CD4-positive, alpha-beta memory T cell (primary cell): ENCODE data around the gene ABCG4. TPM values are rescaled to one million over a fixed set of nuclear protein-coding genes. Genes with fewer than 3 reads are reported as not detected.

ENCODE experiments used
- CTCF ChIA-PET: fragments of 350-600 bp; sonication (Branson Sonifier 250); formaldehyde crosslinking; loops from one replicate; lab custom pipeline; 2021; ENCODE audit warnings: inconsistent platforms; ENCODE audit not compliant: partially characterized antibody; lab: Charles Lee
- POLR2A ChIA-PET: fragments of 350-600 bp; sonication (Branson Sonifier 250); formaldehyde crosslinking; loops from one replicate; lab custom pipeline; 2021; ENCODE audit not compliant: partially characterized antibody; lab: Charles Lee
- DNase-seq, 5 donors: peaks; one replicate each; pipeline versions ENCODE4 v3.0.0 to v3.0.0-alpha.2; 2020 to 2022; ENCODE audit warnings: mixed read lengths in 1 of 5
- H3K27ac ChIP-seq: one replicate; pipeline ENCODE4 v1.7.0; 2013; ENCODE audit warnings: low read depth, low read length
- H3K27me3 ChIP-seq: 2 replicates; pipeline ENCODE4 v1.7.0; 2013; ENCODE audit warnings: mild to moderate bottlenecking, low read length, moderate library complexity; ENCODE audit not compliant: insufficient read depth
- H3K36me3 ChIP-seq: 2 replicates; pipeline ENCODE4 v1.7.0; 2013; ENCODE audit warnings: mild to moderate bottlenecking, low read length, moderate library complexity; ENCODE audit not compliant: insufficient read depth
- H3K4me1 ChIP-seq: 2 replicates; pipeline ENCODE4 v1.7.0; 2013; ENCODE audit warnings: mild to moderate bottlenecking, low read length, moderate library complexity; ENCODE audit not compliant: insufficient read depth
- H3K4me3 ChIP-seq, 2 donors: one replicate each; pipeline ENCODE4 v1.7.0; 2013; ENCODE audit warnings: low read length in 2 of 2, mild to moderate bottlenecking in 1 of 2
- H3K9me3 ChIP-seq, 2 donors: one replicate each; pipeline ENCODE4 v1.7.0; 2013; ENCODE audit warnings: low read length in 2 of 2, control low read depth in 1 of 2; ENCODE audit not compliant: control insufficient read depth in 1 of 2
- H3K27ac Mint-ChIP-seq, 7 donors: one replicate each; pipeline ENCODE4 v1.8.0; 2020 to 2021; ENCODE audit warnings: mixed read lengths in 7 of 7, mild to moderate bottlenecking in 6 of 7, inconsistent platforms in 3 of 7, moderate library complexity in 3 of 7
- H3K27me3 Mint-ChIP-seq, 2 donors: one replicate each; pipeline ENCODE4 v1.8.0; 2020 to 2021; ENCODE audit warnings: mixed read lengths in 2 of 2
- H3K36me3 Mint-ChIP-seq, 2 donors: one replicate each; pipeline ENCODE4 v1.8.0; 2020 to 2021; ENCODE audit warnings: mixed read lengths in 2 of 2, inconsistent platforms in 1 of 2, mild to moderate bottlenecking in 1 of 2
- H3K4me1 Mint-ChIP-seq, 4 donors: one replicate each; pipeline ENCODE4 v1.8.0; 2020 to 2021; ENCODE audit warnings: mixed read lengths in 4 of 4, mild to moderate bottlenecking in 1 of 4
- H3K4me3 Mint-ChIP-seq, 8 donors: one replicate each; pipeline ENCODE4 v1.8.0; 2020 to 2021; ENCODE audit warnings: mixed read lengths in 8 of 8, mild to moderate bottlenecking in 7 of 8, moderate library complexity in 6 of 8, inconsistent platforms in 3 of 8
- H3K9me3 Mint-ChIP-seq, 8 donors: one replicate each; pipeline ENCODE4 v1.8.0; 2020 to 2021; ENCODE audit warnings: mixed read lengths in 8 of 8, mild to moderate bottlenecking in 5 of 8, inconsistent platforms in 3 of 8, moderate library complexity in 1 of 8
- intact Hi-C: fragments of 100-400 bp; cut with micrococcal nuclease; formaldehyde crosslinking; loops from one replicate; pipeline ENCODE4 v1.15.1; 2023
- polyA plus RNA-seq, 2 donors: library from polyadenylated mRNA; unstranded; fragments of 300-500 nt; fragmentation: Illumina TruSeq; gene quantifications; one replicate each; pipeline ENCODE4 v1.2.3, GENCODE V29; 2021
- total RNA-seq, 2 experiments: library from RNA; stranded (reverse); gene quantifications; one replicate each; pipeline ENCODE4 v1.2.3, GENCODE V29; 2021

The ABCG4 gene
- total and polyA plus RNA-seq, 4 experiments from 2014 or later = 0.09 TPM; not detected in 3

- no peak for DNase-seq
- Histone ChIP-seq H3K4me3 (peak overlapping the region in 1 of 2 donors; percentile 12), H3K9me3 (no peaks in the 10 kb centered on the region), H3K4me1 (peaks cover 14% of the 10 kb centered on the region), H3K36me3 (no peaks in the 10 kb centered on the region), H3K27ac (no peak overlapping the region), H3K27me3 (peaks cover 13% of the 10 kb centered on the region)
- no peaks in the 10 kb centered on the region for H3K36me3 Mint-ChIP-seq
- ChIA-PET CTCF (interaction anchor here (0.9 kb wide), 1 partner anchor 20 kb away, joined by 3 read pairs; the partner anchor contains the start of gene NLRX1), POLR2A (interaction anchor here (1.0 to 2.9 kb wide), 5 partner anchors 20 to 83 kb away, joined by 3 to 10 read pairs (median 6); partner anchors contain the start of genes DPAGT1, HINFP and NLRX1)
- peaks cover 10 to 33% of the 10 kb centered on the region in 2 donors for H3K27me3 Mint-ChIP-seq
- intact Hi-C loops = loop anchor here (2.0 to 10.0 kb wide), 2 partner anchors 46 to 54 kb away; a partner anchor contains a TSS
- no peaks in the 10 kb centered on the region for H3K9me3 Mint-ChIP-seq
- peak overlapping the region; percentile 77 to 85 (median 80) for H3K4me3 Mint-ChIP-seq
- peaks cover 2 to 15% (median 9%) of the 10 kb centered on the region in 4 donors for H3K4me1 Mint-ChIP-seq
- H3K27ac Mint-ChIP-seq = no peak overlapping the region
Observed at GRCh38 chr11:119148720-119149017, 183 bp upstream of the ABCG4 start.

DNA sequence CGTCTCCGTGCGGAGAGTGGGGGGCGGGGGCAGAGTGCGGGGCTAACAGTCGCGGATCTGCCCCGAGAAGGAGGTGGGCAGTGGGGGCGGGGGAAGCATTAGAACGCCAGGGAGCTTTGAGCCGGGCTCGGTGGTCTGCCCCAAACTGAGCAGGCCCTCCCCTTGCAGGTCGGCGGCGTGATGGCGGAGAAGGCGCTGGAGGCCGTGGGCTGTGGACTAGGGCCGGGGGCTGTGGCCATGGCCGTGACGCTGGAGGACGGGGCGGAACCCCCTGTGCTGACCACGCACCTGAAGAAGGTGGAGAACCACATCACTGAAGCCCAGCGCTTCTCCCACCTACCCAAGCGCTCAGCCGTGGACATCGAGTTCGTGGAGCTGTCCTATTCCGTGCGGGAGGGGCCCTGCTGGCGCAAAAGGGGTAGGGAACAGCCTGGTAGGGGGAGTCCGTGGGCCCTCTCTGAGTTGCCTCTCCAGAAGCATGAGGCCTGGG is 979 bp downstream of the ABCG4 start:
- Mint-ChIP-seq H3K36me3 (no peaks in the 10 kb centered on the region), H3K9me3 (no peaks in the 10 kb centered on the region), H3K27ac (no peak overlapping the region), H3K4me3 (peak overlapping the region in 7 of 8 donors; percentile 5 to 71 (median 44)), H3K27me3 (peaks cover 8 to 31% of the 10 kb centered on the region in 2 donors), H3K4me1 (peaks cover 2 to 15% (median 9%) of the 10 kb centered on the region in 4 donors)
- Histone ChIP-seq H3K27ac (no peak overlapping the region), H3K36me3 (no peaks in the 10 kb centered on the region), H3K9me3 (no peaks in the 10 kb centered on the region), H3K27me3 (peaks cover 13% of the 10 kb centered on the region), H3K4me1 (peaks cover 14% of the 10 kb centered on the region), H3K4me3 (peak overlapping the region in 1 of 2 donors; percentile 12)
- ChIA-PET POLR2A (interaction anchor here (0.8 to 2.9 kb wide), 4 partner anchors 19 to 55 kb away, joined by 4 to 10 read pairs (median 6); partner anchors contain the start of genes HINFP and NLRX1), CTCF (interaction anchor here (0.8 kb wide), 1 partner anchor 19 kb away, joined by 5 read pairs; the partner anchor contains the start of gene NLRX1)
- intact Hi-C loops = loop anchor here (2.0 to 10.0 kb wide), 2 partner anchors 45 to 55 kb away; a partner anchor contains a TSS
- DNase-seq = no peak

DNA sequence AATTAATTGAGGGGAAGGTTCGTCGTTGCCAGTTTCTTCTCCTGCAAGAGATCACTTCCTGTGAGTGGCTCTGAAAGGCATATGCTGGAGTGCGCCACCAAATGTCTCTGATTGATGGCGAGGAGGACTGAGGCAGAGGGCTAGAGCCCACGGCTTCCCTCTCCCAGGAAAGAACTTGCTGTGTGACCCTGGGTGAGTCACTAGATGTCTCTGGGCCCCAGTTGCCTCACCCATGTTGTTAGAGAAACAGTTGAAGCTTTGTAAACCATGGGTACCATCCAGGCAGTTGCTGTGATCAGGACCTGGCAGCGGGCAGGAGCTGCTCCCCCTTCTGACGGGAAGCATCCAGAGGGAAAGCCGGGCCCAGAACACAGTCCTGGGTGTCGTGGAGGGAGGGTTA is 3.2 kb downstream of the ABCG4 start:
- Histone ChIP-seq H3K27me3 (peaks cover 13% of the 10 kb centered on the region), H3K27ac (no peak overlapping the region), H3K4me1 (peaks cover 14% of the 10 kb centered on the region), H3K36me3 (no peaks in the 10 kb centered on the region), H3K9me3 (no peaks in the 10 kb centered on the region), H3K4me3 (no peak overlapping the region)
- Mint-ChIP-seq H3K4me3 (peak overlapping the region in 1 of 8 donors; percentile 15), H3K9me3 (no peaks in the 10 kb centered on the region), H3K27me3 (peaks cover 8 to 28% of the 10 kb centered on the region in 2 donors), H3K36me3 (no peaks in the 10 kb centered on the region), H3K27ac (no peak overlapping the region), H3K4me1 (peaks cover 4 to 15% (median 9%) of the 10 kb centered on the region in 4 donors)
- ChIA-PET CTCF (interaction anchor here (0.9 to 1.0 kb wide), 2 partner anchors 9 to 172 kb away, joined by 4 read pairs; no protein-coding TSS in a partner anchor), POLR2A (no interaction called here)
- no peak for DNase-seq
- intact Hi-C loops = no loop called here

GRCh38 chr11:119152604-119153003 is 3.8 kb downstream of the ABCG4 start:
- H3K36me3 ChIP-seq = no peaks in the 10 kb centered on the region
- peaks cover 4 to 11% (median 7%) of the 10 kb centered on the region in 4 donors for H3K4me1 Mint-ChIP-seq
- peaks cover 10% of the 10 kb centered on the region for H3K27me3 ChIP-seq
- H3K27ac Mint-ChIP-seq = no peak overlapping the region
- H3K4me1 ChIP-seq = peaks cover 14% of the 10 kb centered on the region
- H3K4me3 ChIP-seq = no peak overlapping the region
- intact Hi-C loops = no loop called here
- ChIA-PET CTCF (interaction anchor here (1.1 kb wide), 1 partner anchor 14 kb away, joined by 3 read pairs; no protein-coding TSS in a partner anchor), POLR2A (no interaction called here)
- no peaks in the 10 kb centered on the region for H3K36me3 Mint-ChIP-seq
- no peak for DNase-seq
- peaks cover 8 to 23% of the 10 kb centered on the region in 2 donors for H3K27me3 Mint-ChIP-seq
- H3K27ac ChIP-seq = no peak overlapping the region
- no peaks in the 10 kb centered on the region for H3K9me3 ChIP-seq
- H3K9me3 Mint-ChIP-seq = no peaks in the 10 kb centered on the region
- no peak overlapping the region for H3K4me3 Mint-ChIP-seq

DNA sequence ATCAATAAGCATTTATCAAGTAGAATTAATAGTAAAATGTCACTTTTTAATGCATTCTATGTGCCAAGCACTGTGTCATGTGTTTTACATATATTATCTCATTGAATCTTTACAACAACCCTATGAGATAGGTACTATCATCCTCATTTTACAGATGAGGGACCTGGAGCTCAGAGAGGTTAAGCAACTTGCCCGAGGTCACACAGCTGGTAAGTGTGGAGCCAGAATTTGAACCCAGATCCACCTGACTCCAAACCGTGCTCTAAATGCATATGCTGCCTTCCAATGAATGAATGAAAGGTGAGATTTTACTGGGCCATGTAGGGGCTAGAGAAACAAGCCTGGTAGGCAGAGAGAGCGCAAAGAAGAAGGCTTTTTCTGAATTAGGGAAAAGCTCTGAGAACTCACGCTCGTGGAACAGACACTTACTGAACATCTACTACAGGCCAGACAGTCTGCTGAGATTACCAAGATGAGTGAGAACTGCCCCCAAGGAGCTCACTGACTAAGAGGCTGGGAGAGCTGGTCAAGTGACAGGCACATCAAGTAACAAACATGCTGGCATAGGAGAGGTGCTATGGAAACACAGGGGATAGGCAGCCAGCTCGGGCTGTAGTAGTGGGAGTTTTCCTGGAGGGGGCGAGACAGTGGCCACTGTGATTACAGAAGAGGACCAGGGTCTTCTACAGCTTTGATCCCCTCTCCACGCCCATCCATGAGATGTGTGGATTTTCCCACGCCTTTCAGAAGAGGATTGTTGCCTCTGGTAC is 4.4 kb downstream of the ABCG4 start:
- Mint-ChIP-seq H3K4me1 (peaks cover 1 to 5% (median 3%) of the 10 kb centered on the region in 4 donors), H3K9me3 (no peaks in the 10 kb centered on the region), H3K4me3 (no peak overlapping the region), H3K27ac (no peak overlapping the region), H3K27me3 (peaks cover 4 to 18% of the 10 kb centered on the region in 2 donors), H3K36me3 (no peaks in the 10 kb centered on the region)
- no peaks in the 10 kb centered on the region for H3K36me3 ChIP-seq
- POLR2A ChIA-PET = no interaction called here
- no peak overlapping the region for H3K27ac ChIP-seq
- peaks cover 4% of the 10 kb centered on the region for H3K27me3 ChIP-seq
- CTCF ChIA-PET = interaction anchor here (1.0 to 1.7 kb wide), 3 partner anchors 7 to 44 kb away, joined by 3 to 5 read pairs (median 3); no protein-coding TSS in a partner anchor
- H3K9me3 ChIP-seq = no peaks in the 10 kb centered on the region
- intact Hi-C loops = no loop called here
- DNase-seq = no peak
- peaks cover 11% of the 10 kb centered on the region for H3K4me1 ChIP-seq
- H3K4me3 ChIP-seq = no peak overlapping the region

DNA sequence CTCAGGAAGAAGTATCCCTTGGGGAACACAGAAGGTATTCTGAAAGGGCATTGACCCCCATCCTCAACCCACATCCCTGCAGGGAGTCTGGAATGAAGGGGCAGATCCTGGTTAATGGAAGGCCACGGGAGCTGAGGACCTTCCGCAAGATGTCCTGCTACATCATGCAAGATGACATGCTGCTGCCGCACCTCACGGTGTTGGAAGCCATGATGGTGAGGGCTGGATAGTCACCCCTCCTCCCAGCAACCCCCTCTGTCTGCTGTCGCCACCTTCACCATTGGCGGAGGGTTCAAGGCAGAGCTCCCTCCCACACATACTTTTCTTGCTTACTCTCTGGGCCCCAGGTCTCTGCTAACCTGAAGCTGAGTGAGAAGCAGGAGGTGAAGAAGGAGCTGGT is 5.3 kb downstream of the ABCG4 start:
- no peaks in the 10 kb centered on the region for H3K36me3 Mint-ChIP-seq
- peaks cover 0 to 1% (median 0%) of the 10 kb centered on the region in 4 donors for H3K4me1 Mint-ChIP-seq
- H3K4me3 Mint-ChIP-seq = no peak overlapping the region
- Histone ChIP-seq H3K27me3 (no peaks in the 10 kb centered on the region), H3K4me3 (no peak overlapping the region), H3K9me3 (no peaks in the 10 kb centered on the region), H3K36me3 (no peaks in the 10 kb centered on the region), H3K27ac (no peak overlapping the region), H3K4me1 (peaks cover 5% of the 10 kb centered on the region)
- POLR2A ChIA-PET = interaction anchor here (1.0 kb wide), 2 partner anchors 10 to 52 kb away, joined by 3 read pairs; partner anchors contain the start of gene DPAGT1
- H3K27me3 Mint-ChIP-seq = peaks cover 1 to 16% of the 10 kb centered on the region in 2 donors
- no peaks in the 10 kb centered on the region for H3K9me3 Mint-ChIP-seq
- intact Hi-C loops = no loop called here
- CTCF ChIA-PET = interaction anchor here (1.0 to 1.7 kb wide), 2 partner anchors 8 to 43 kb away, joined by 3 to 5 read pairs; no protein-coding TSS in a partner anchor
- no peak for DNase-seq
- H3K27ac Mint-ChIP-seq = no peak overlapping the region
